Stimulated activated CD8-positive, alpha-beta memory T cell treated with anti-CD3 and anti-CD28 coated beads, Interleukin-15, amount 100 ng/mL, for 48 hours (primary cell): ENCODE results near the gene NDST1.
A peak's percentile ranks its signal among the peaks of the same experiment; 100 is the strongest.
"Not testable (repeated sequence)": the region's sequence is repeated elsewhere in the genome, so short reads cannot be mapped to it uniquely, and the experiment has no call there.

ENCODE experiments used
- DNase-seq, 2 donors: peaks; one replicate each; pipeline ENCODE4 v3.0.0-alpha.2; 2020; ENCODE audit warnings: low read depth in 2 of 2

NDST1 gene

DNA sequence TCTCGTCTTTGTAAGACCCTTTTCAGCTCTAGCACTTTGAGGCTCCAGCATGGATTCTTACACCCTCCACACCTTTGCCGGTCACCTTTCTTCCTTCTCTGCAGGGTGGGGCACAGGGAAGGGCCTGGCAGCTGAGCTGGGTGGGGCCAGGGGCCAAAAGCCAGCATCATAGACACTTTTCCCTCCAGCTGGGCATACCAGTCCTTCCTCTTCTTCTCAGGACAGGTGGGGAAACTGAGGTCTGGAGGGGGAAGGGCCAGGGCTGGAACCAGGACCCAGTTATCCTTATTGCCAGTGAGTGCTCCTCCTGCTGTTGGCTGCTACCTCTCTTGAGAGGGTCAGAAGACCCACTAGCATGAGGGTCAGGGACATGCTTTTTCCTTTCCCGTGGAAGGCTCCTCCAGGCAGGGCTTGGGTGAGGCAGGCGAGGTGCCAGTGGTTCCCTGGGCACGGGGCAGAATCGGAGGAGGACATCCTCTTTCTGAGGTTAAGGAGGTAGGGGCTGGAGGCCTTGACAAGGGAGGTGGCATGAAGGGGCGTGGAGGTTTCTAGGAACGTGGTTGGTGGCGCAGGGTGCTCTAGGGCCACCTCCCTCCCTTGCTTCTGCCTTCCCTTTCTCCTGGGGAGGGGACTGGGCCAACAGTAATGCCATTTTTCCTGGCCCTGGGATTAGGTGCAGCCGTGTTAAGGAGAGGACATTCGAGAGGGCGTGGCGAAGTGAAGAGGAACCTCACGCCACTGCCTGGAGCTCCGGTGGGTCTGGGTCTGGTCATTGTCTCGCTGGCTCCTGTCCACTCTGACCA, at the start of gene NDST1:
TSS of gene NDST1 (plus strand) at position 658 of the 803 bp plus-strand sequence. CDS start 13,124 bp downstream, outside the sequence.
- DNase-seq = no peak

DNA sequence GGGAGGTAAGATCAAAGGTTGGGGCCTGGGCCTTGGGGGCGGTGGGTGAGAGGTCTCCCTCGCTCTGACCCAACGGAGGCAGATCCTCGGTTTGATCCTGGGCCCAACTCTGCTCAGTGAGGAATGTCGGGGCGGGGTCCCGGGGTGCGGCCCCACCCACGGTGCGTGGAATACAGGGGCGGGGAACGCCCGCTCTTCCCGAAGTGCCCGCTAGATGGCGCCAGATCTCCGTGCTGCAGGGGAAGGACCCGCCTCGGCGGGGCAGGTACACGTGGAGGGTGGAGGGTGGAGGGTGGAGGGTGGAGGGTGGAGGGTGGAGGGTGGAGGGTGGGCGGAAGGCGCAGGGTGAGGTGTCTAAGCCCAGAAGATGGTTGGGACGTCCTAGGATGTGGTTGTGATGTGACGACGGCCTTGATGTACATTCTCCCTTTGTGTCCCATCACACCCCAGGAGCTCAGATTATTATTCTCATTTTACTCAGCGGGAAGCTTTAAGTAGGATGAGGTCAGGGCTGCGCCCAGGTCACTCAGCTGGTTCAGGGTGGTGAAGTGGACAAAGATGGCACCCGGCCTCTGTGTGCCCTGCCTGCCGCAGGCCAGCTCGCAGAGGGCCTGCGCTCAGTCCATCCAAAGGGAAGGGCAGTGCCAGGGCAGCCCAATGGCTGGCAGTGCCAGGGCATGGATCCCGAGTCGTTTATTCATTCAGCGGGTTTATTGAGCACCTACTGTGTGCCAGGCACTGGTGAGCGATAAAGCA, 49.0 kb upstream of the NDST1 start:
- DNase-seq = peak; percentile 67

DNA sequence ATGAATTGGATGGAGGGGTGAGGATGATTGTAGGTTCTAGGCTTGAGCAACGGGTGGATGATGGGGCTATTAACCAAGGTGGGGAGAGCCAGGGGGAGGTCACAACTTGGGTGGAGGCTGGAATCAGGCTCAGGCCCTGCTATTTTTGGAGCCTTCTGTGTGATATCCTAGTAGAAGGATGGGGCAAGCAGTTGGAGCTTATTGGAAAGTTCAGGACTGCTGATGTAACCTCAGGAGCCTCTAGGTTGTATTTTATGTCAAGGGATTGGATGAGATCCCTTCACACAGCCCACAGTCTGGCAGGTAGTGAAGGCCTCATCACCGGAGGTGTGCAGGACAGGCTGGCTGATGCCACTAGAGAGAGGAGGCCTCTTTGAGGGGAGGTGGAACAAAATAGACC, 47.1 kb upstream of the NDST1 start:
- DNase-seq = no peak

DNA sequence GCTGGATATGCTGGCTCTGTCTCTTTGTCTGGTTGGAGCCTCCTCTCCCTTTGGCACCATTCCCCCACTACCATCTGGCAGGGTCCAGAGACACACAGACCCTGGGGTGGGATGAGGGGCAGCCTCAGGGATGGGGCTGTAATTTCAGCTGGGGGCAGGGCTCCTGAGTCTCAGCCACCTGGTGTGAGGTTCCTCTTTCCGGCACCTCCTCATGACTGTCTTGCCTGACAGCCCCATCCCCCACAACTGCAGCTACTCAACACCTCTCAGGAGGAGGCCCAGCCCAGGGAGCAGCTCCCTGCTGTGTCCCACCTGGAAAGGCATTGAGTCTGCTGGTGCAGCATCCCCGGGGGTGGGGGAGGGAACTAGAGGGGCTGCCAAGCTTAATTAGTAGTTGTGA, 46.7 kb upstream of the NDST1 start:
- no peak for DNase-seq

DNA sequence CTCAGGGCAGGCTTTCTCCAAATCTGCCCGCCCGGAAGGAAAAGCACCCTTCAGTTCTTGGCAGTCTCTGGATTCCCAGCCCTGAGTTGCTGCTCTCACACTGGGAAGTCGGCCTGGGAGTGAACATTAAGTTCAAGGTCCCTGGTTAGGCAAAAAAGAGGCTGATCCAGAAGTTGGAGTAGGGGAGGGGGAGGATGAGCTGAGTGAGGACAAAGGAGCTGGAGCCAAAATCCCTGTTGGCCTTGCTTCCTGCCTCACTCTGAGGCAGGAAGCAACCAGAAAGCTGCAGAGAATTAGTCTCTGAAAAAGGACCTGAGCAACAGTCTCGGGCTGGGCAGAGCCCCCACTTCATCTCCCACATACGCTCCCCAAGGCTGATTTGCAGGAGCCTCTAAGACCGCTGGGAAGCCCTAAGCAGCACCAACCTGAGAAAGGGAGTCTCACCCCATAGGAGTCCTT, 43.3 kb upstream of the NDST1 start:
- no peak for DNase-seq

DNA sequence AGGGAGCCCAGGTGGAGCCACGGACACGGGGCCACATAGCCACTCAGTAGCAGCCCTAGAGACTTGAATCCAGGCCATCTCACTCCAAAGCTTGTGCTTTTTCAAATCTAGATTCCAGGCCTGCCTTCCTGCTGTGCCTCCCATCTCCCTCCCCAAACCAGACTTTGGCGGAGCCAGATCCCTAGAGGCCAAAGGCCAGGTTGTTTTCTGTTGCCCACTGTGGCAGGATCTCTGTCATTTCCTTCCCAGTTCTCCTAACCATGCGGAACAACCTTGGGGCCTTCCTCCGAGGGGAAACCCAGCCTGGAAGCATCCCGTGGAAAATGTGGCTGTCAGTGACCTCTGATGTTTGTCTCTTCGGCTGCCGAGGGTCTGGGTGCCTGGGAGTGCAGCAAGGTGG, 42.0 kb upstream of the NDST1 start:
- DNase-seq = no peak

DNA sequence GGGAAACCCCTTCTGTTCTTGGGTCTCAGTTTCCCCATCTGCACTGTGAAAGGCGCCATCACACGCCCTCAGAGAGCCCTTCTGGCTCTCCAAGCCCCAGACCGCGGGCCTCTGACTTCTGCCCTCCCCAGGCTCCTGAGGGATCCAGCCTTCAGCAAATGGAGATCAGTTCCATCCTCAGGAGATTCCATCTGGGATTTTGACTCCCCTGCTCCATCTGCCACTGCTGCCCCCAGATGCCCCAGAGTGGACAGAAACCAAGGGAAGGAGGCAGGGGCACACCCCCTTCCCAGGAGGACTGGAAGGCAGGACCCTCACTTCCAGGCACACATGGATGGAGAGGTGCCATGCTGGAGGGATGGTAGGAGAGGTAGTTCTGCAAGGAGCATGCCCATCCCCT, 39.7 kb upstream of the NDST1 start:
- DNase-seq = no peak

DNA sequence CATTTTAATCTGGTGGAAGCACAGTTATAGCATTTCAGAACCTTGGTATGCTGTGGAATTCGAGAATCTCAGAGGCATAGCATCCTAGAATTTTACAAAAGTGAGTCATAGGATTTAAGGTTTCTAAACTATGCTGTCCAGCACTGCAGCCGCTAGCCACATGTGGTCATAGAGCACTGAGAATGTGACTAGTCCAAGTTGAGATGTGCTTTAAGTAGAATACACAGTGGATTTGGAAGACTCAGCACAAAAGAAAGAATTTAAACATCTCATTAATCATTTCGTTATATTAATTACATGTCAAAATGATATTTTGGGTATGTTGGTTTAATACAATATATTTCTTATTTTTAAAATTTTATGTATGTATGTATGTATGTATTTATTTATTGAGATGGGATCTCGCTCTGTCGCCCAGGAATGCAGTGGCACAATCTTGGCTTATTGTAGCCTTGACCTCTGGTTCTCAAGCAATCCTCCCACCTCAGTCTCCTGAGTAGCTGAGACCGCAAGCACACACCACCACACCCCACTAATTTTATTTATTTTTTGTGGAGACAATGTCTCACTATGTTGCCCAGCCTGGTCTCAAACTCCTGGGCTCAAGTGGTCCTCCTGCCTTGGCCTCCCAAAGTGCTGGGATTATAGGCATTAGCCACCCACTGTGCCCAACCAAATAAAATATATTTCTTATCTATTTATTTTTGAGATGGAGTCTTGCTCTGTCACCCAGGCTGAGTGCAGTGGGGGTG, 38.0 kb upstream of the NDST1 start:
- no peak for DNase-seq

DNA sequence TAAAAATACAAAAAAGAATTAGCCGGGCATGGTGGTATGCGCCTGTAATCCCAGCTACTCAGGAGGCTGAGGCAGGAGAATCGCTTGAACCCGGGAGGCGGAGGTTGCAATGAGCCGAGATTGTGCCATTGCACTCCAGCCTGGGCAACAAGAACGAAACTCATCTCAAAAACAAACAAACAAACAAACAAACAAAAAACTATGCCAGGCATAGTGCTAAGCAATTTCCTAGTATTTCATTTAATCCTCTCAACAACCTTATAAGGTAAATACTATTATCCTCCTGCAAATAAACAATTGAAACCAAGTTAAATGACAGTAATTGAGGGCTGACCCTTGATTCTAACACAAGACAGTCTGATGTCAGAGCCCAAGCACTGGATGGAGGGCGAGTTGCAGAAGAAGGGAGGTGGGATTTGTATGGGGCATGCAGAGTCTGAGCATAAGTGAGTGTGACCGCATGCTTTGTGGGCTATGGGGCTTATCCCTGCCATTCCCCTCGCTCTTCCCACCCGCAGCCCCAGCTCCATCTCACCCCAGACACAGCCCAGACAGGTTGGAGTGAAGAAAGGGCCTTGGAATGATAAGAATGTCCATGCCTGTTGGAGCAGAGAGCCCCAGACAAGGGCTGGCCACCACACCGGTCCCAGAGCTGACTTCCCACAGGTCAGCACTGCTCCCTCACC, 34.1 kb upstream of the NDST1 start:
- DNase-seq = no peak

DNA sequence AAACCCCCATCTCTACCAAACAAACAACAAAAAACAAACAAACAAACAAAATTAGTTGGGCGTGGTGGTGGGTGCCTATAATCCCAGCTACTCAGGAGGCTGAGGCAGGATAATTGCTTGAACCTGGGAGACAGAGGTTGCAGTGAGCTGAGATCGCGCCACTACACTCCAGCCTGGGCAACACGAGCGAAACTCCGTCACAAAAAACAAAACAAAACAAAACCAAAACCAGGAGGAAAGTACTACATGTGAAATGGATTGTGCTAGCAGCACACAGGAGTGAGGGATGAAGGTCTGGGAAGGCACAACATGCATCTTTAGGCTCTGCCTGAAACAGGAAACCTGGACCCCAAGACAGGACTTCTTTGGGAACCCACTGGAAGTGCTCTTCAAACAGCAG, 31.4 kb upstream of the NDST1 start:
- DNase-seq = not testable (repeated sequence)

DNA sequence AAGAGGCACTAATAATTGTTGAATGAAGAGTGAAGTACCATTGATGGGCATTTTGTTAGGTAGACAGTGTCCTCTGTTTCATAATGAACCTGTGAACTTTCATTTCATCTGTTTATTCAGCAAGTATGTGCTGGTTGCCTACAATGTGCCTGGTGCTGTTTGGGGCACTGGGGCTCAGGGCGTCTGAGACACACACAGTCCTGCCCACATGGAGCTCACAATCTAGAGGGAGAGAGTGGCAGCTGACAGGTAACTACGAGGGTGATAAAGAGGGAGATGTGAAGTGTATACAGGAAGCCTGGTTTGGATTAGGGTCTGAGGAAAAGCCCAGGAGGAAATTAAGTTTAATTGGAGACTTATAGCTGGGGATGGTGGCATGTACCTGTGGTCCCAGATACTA, 28.5 kb upstream of the NDST1 start:
- DNase-seq = no peak

DNA sequence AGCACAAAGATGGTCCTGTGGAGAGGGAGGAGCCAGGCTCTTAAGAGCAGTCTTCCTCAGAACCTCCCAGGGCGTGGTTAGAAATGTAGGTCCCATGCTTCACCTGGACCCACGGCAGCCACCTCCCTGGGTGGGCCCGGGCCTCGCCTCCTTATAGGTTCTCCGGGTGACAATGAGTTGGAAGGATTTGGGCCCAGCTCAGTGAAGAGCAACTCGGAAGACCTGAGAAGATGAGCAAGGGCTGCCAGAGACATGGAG, 26.3 kb upstream of the NDST1 start:
- DNase-seq = no peak

DNA sequence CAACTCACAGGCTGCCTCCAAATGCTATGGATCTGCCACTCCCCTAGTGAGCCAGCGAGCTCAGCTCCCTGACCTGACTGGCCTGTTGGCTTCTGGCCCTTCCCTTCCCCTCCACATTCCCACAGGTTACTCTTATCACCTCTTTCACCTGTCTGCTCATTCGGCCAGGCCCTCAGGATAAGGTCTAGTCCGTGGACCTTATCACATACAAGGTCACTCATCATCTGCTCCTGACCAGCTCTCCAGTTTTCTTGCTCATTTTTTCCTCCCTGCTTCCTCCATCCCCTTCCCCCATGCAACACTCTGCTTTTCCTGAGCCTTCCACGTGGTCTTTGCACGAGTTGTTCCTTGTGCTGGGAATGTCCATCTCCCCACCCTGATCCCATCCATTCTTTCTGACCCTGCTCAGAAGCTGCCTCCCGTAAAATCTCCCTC, 25.9 kb upstream of the NDST1 start:
- no peak for DNase-seq

DNA sequence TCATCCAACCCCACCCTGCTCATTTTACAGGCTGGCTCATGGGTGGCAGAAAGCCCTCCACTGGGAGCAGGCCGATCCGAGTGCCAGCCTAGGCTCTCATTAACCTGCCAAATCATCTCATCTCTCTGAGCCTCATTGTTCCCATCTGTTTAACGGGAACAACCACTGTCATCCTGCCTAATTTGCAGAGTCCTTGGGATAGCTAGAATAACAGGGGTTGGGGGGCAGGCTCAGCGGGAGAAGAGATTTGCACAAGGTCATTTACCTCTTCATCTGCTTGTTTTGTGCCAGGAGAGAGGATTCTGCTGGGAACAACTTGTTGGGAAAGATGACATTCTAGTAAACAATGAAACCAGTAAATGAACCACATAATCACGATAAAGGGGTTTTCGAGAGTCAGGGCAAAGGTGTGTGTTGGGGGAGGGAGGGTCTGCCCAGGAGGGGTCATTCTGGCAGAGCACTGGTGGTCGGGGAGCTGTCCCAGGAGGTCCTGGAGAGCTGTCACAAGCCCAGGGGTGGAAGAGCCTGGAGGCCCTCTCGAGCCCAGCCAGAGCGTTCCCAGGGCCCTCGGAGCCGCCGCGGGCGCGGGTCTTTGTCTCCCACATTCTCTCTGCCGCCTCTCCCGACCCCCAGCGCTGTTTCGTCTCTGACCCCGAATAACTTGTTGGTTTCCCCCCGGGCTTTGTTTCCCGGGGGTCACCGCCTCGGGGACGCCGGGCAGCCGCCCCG, 22.8 kb upstream of the NDST1 start:
- DNase-seq = no peak

DNA sequence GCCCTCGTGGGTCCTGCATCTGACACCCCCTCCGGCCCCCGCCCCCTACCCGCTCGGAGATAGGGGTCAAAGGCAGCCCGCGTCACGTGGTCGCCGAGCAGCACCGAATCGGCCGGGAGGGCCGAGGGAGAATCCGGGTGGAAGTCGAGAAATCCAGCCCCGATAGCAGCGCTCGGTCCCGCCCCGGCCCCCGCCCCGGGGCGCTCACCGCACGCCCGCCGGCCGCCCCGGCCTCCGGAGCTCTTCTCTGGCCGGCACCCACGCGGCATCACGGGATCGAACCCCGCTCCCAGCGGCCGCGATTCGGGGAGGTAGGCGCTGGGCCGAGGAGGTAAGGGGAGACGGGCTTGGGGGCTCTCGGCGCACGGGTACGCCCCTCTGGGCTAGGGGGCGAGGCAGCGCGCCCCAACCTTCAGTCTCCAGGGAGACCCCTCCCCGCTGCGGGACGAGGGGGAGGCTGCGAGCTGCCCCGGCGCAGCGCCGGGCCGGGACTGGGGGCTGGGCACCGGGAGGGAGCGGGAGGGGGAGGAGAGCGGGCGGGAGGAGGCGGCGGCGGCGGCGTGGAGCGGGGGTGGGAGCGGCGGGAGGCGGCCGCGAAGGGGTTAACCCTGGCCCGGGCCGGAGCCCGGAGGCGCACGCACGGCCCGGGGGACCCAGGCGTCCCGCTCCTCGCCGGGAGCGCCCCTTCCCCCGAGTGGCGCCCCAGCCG, 22.1 kb upstream of the NDST1 start:
- DNase-seq = peak in 1 of 2 donors; percentile 14

DNA sequence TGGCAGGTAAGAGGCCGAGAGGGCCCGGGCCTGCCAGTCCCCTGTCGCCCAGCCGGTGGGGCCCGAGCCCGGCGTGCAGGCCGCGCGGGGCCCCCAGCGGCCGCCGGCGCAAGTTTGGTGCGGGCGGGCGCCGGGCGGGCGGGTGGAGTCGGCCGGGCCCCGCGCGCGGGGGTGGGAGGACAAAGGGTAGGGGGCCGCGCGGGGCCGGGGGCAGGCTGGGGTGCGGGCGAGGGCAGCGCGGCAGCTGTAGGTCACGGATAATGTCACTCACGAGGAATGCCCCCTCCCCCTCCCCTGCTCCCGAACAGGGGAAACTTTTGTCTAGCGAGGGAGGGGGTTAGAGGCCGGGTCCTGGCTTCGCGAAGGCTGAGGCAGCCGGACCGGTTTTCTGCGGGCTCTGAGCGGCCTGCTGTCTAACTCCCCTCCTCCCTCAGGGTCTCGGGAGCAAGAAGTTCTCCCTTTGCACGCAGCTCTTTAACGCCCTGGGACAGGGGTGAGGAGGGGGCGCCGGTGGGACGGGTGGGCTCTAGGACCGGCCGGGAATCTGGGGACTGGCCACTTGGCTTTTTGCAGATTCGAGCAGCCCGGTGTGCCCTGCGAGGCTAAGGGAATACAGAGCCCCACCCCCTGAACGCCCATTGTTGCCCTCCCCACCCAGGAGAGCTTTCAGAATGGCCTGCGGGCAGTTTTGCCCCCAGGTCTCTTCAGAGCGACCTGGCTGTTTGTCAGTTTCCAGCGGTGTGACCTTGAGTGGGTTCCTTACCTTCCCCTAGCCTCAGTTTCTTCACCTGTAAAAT, 21.3 kb upstream of the NDST1 start:
- DNase-seq = peak; percentile 4 to 14

DNA sequence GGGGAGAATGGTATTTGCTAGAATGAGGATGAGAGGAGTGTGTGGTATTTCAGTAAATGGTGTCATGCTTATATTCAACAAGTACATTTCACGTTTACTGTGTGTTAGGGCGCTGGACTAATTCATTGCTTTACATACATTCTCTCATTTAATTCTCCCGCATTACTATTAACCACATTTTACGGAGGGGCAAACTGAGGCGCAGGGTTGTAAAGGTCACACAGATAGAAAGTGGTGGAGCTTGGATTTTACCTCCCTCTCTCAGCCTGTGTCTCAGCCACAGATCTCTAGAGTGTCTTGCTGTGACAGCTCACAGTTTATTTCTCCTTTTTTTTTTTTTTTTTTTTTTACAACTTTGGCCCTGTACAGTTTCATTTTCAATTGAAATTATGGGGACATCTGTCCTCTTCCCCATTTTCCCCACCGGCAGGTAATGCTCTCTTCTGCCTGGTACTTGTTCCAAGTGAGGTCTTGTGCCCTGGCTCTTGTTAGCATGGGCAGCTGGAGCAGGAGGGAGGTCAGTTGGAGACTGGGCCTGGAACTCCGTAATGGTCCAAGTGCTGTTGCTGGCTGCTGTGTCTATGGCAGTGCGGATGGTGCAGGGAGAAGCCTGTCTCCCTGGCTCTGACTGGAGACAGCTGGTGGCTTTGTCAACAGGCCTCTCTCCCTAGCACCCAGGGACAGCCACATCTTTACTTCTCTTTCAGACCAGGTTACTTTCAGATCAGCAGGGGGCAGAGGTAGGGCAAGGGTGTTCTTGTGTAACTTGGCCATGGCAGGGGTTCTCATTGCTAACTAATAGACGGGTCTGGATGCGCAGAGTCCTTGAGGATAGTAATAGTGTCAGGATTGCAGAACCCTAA, 20.5 kb upstream of the NDST1 start:
- DNase-seq = no peak

DNA sequence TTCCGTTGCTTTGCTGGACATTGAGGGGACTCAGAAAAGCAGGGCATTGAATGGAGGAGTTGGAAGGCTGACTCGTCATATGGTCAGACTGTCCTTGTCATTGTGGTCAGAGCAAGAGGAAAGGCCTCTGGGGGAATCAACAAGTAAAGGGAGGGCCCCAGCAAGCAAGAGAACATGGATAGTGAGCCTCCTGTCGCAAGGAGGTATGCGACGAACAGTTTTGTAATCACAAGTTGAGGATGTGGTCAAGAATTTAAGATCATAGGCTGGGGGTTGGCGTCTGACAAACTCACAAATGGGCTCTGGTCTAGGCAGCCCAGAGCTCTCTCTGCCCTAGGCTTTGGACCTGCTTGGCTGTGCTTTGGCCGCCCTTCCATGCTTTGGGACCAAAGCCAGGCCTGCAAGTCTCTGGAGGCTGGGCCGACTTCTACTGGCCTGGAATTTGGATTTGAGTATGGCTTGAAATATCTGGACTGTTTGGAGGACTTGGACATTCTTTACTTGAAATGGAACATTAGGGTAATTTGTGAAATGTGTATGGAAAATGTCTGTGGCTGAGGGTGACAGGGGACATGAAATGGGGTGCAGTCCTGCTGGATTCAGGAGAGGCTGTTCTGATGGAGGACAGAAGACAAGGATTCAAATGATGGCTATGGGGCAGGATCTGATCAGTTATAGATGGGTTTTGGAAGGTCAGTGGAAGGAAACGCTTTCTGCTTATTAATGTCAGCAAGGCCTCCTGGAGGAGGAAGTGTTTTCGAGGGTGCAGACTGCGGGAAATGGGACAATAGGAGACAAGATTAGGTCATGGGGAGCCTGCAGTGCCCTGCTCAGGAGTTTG, 19.2 kb upstream of the NDST1 start:
- DNase-seq = no peak
